Renal cortical epithelial cell (primary cell): ENCODE results near the gene PREP. TPM values are rescaled to one million over a fixed set of nuclear protein-coding genes. Genes with fewer than 3 reads are reported as not detected.
"Not testable (repeated sequence)": the region's sequence is repeated elsewhere in the genome, so short reads cannot be mapped to it uniquely, and the experiment has no call there.

Experiments used
- DNase-seq: peaks from one replicate; pipeline ENCODE4 v3.0.0-alpha.2; 2011; ENCODE audit warnings: low read depth
- total RNA-seq: library from RNA; depleted of rRNA; stranded (reverse); fragments of >200 nt; gene quantifications from 2 replicates; pipeline ENCODE4 v1.2.3, GENCODE V29; 2014

PREP gene
- total RNA-seq, 1 donor from 2014 or later = 38.4 TPM

- no peak for DNase-seq
Measured at GRCh38 chr6:105345506-105345905, 57.4 kb downstream of the PREP start.

DNA sequence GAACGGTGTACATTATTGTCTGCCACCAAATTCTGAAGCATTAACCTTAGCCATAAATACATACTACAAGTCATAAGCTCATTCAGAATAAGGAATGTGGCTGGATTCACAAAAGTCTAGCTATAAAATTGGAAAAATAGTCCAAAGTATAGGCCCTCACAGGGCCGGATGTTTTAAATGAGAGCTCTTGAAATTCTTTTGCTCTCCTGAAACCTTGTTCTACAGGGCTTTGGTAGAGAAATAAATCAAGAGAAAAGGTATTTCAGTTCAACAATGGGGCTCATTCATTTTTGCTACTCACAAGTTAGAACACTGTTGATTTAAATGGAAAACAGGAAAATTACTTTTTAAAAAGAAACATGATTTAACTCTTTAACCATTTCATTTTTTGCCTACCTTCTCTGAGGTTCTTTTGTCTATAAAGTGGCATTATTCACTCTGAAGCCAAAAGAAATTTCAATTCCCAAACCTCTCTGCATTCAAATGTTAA lies 58.0 kb downstream of the PREP start:
- DNase-seq = no peak

DNA sequence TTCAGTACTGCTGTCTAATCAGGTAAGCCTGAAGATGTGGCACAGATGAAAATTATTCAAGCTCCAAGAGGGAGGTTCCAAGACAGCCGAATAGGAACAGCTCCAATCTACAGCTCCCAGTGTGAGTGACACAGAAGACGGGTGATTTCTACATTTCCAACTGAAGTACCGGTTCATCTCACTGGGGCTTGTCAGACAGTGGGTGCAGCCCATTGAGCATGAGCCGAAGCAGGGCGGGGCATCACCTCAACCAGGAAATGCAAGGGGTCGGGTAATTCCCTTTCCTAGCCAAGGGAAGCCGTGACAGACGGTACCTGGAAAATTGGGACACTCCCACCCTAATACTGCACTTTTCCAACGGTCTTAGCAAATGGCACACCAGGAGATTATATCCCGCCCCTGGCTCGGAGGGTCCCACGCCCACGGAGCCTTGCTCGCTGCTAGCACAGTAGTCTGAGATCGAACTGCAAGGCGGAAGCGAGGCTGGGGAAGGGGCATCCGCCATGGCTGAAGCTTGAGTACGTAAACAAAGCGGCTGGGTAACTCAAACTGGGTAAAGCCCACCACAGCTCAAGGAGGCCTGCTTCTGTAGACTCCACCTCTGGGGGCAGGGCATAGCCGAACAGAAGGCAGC lies 64.4 kb downstream of the PREP start:
- DNase-seq = not testable (repeated sequence)

DNA sequence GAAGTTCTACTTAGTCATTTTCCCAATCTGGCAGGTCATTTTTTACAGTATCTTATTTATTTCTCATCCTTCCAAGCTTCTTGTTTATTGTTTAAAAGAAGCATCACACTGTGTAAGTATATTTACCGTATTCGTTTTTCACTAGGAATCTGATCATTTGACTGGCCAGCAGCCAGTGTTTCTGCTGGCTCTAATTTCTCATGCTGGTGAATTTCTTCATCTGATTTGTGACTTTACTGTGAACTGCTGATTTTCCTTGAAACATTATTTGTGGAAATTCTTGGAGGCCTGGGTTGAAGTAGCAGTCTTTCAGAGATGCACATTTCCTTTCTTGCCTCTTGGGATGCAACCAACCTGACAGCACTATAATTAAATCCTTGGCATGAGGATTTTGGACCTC lies 65.9 kb downstream of the PREP start:
- no peak for DNase-seq

DNA sequence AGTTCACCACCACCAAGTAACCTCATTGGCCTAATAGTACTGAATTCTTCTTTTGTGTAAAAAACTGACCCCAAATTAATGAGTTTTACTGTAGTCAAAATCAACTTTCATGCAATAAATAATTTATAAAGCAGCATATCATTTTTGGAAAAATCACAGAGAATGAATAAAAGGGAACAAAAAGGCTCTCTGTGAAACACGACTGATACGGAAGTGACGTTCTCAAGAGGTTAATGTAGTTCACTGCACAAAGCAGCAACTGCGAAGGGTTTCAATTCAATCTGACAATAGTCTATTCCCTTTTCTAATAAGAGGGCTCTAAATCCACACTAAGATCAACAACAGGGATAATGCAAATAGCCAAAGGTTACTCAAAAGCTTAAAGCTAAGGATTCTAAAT lies 70.3 kb downstream of the PREP start:
- no peak for DNase-seq

DNA sequence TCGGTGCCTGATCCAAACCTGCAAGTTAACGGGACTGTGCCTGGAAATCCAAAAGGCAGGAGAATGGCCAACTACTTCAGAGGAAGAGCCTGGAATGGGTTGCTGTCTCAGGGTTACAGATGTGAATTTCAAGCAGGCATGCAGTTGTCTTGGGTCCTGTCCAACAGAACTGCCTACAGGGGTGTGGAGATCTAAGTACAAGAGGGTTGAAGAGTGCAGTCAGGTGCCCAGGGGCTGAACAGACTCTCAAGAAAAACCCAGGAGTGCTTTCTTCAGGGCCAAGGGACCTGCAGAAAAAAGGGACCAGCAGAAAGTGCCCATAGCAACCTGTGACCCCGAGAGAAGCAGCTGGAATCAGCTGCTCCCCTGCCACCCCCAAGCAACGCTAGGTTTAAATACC lies 71.0 kb downstream of the PREP start:
- no peak for DNase-seq

- no peak for DNase-seq
Measured at GRCh38 chr6:105330913-105331312, 72.0 kb downstream of the PREP start.

DNA sequence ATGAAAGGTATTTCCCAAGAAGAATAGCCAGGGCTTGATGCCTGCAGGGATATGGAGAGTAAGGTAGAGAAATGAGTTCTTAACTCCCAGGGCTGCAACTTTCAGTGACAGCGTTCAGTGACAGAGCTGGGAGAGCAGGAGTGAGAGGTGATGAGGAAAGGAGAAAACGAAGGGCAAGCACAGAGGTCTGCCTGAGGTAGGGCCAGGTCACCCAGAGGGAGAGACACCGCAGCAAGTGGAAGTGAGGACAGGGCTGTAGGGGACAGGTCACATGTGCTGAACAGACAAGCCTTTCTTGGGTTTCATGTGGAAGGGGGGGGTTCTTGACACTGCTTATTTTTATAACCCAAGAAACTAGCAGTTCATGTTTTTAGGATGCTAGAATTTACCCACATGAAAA lies 72.5 kb downstream of the PREP start:
- DNase-seq = no peak

DNA sequence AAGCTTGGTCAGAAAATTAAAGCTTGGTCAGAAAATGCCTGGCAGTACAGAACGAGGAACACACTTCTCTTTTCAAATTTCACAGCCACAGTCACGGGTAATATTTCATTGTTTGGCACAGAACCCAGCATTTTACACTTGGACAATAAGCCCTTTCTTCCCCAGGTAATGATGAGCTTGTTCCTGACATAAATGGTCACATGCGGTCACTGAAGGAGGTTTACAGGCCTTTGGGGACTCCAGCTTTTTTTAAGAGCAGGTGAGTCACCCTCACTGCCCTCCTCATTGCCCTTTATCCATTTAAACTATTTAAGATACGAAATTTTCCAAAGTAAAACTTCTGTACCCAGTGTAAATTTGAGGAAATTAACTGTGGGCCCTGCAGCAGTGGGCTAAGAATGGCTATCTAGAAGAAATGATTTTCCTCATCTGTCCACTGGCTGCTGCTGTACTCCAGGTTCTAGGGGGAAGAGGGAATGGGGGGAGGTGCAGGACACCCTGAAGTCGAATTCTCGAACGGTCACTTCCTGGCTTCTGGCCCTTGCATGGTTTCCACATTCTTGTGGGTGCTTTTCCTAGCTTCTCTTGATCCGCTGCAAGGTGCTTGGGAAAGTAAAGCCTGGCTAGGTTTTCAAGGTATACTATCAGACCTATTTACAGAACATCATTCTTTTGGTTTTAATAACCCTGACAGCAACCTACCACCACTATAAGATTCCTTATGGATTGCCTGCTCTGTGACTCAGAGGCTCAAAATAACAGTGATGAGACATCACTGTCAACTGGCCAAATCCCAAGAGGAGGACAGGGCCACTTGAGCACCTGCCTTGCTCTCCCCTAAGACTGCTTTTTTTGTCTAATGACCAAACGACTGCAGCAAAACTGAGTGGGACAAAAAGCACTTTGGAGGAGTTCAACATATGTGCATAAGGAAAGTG lies 75.8 kb downstream of the PREP start:
- peak; percentile 31 for DNase-seq

DNA sequence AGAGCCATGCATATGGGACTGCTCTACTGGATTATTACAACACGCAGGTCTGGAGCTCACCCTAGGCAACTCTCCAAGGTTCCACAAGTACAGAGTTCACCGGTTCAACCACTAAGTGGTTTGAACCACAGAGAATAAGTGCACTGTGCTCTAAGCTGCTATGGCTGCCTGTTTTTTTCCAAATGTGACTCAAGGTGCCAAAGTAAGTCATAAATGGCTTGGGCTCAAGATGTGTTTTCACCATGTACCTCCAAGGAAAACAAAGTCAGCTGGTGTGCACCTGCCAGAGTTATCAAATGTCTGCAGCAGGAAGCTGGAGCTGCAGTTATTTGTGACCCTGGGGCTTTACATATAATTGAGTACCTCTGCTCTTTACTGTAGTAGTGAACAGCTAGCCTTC lies 76.7 kb downstream of the PREP start:
- peak; percentile 92 for DNase-seq

- DNase-seq = peak; percentile 17
Measured at GRCh38 chr6:105324386-105324950, 78.4 kb downstream of the PREP start.

- DNase-seq = no peak
Measured at GRCh38 chr6:105322499-105323225, 80.2 kb downstream of the PREP start.

- DNase-seq = no peak
Measured at GRCh38 chr6:105321728-105322127, 81.2 kb downstream of the PREP start.

- DNase-seq = no peak
Measured at GRCh38 chr6:105321207-105321606, 81.7 kb downstream of the PREP start.

DNA sequence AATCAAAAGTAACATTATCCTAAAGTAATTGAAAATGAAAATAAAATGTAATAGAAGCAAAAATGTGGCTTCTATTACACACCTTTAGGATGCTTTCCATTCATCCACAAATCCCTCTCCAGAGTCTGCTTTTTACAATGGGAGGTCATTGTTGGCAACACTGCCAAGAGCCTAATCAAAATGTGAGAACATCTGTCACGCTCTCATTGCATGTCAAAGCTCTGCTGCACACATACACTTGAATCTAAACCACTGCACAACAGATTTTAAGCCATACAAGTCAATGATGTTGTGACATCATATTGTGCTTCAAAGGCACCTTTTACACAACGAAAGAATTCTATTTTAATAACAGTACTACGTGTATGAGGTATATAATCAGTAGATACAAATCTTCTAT lies 82.1 kb downstream of the PREP start:
- no peak for DNase-seq

DNA sequence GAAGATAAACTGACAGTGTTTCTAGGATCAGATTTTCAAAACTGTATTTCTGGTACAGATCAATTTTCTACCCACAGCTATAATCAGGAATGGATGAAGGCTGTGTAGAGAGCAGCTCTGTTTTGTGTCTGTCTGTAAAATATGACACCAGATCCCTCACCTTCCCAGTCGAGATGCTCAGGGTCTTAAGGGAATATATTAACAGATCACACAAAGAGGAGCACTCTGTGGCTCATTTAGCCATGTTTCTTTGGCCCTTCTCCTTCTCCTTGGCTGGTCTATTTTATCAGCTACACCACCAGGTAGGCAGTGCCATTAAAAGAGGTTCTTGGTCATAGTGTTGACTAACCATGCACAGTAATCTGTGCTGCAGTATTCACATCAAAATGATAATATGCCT lies 82.6 kb downstream of the PREP start:
- DNase-seq = no peak

GRCh38 chr6:105319331-105319730 lies 83.6 kb downstream of the PREP start:
- DNase-seq = peak; percentile 48

DNA sequence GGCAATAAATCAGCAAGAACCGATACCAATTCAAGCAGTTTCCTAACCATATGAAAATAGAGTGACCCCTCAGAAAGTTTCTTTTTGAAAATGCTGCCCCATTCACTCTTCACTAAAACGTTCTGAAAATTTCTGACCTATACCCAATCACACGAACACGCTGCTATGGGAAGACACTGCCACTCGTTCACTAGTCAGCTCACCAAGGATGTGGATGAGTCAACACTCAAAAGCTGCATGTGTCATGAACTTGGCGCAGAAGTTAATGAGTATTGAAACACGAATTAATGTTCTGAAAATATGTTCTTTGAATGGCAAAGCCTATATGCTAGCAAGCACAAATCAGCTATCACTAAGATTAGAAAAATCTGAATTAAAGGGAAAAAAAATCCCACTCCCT lies 84.2 kb downstream of the PREP start:
- DNase-seq = peak; percentile 67

GRCh38 chr6:105317607-105318533 lies 85.0 kb downstream of the PREP start:
- no peak for DNase-seq

DNA sequence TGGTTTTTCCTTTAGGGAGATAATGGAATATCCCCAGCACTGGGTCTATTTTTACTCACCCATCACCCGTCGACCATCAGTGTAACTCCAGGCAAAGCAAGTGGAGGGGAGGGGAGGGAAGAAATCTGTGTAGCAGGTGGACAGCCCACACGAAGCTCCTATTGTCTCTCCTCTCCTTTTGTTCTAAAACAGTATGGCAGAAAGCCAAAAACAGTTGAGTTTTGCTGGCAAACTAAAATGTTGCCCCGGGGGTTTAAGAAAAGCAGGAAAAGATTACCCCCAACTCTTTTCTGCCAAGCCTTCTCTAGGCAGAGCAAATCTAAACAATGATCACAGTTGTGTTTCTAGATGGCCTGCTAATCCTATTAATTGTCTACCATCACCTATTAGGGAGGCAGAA lies 89.7 kb downstream of the PREP start:
- DNase-seq = no peak

- no peak for DNase-seq
Measured at GRCh38 chr6:105310947-105311346, 91.9 kb downstream of the PREP start.
